GM12801 (cell line): ENCODE data around the gene USP47.

ENCODE experiments used
- TF ChIP-seq, protein P1 (sequence below): IDR thresholded peaks from one replicate; pipeline ENCODE4 v1.5.1; 2011; ENCODE audit warnings: control low read depth; ENCODE audit not compliant: insufficient read length; ENCODE audit errors: extremely low read depth

The USP47 gene

DNA sequence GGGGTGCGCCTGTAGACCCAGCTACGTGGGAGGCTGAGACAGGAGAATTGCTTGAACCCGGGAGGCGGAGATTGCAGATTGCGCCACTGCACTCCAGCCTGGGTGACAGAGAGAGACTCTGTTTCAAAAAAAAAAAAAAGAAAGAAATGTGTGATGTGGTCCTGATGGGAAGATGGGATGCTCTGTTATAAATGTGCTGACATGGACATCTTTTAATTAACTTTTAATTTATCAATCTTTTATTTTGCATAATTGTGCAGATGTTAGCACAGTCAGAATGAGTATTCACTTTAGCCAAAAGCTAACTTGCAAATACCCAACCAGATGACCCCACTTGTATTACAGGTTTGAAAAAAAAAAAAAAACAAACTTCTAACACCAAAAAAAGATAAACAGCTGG lies 23.8 kb upstream of the USP47 start:
- TF ChIP-seq, protein P1, sequence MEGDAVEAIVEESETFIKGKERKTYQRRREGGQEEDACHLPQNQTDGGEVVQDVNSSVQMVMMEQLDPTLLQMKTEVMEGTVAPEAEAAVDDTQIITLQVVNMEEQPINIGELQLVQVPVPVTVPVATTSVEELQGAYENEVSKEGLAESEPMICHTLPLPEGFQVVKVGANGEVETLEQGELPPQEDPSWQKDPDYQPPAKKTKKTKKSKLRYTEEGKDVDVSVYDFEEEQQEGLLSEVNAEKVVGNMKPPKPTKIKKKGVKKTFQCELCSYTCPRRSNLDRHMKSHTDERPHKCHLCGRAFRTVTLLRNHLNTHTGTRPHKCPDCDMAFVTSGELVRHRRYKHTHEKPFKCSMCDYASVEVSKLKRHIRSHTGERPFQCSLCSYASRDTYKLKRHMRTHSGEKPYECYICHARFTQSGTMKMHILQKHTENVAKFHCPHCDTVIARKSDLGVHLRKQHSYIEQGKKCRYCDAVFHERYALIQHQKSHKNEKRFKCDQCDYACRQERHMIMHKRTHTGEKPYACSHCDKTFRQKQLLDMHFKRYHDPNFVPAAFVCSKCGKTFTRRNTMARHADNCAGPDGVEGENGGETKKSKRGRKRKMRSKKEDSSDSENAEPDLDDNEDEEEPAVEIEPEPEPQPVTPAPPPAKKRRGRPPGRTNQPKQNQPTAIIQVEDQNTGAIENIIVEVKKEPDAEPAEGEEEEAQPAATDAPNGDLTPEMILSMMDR = no peak

DNA sequence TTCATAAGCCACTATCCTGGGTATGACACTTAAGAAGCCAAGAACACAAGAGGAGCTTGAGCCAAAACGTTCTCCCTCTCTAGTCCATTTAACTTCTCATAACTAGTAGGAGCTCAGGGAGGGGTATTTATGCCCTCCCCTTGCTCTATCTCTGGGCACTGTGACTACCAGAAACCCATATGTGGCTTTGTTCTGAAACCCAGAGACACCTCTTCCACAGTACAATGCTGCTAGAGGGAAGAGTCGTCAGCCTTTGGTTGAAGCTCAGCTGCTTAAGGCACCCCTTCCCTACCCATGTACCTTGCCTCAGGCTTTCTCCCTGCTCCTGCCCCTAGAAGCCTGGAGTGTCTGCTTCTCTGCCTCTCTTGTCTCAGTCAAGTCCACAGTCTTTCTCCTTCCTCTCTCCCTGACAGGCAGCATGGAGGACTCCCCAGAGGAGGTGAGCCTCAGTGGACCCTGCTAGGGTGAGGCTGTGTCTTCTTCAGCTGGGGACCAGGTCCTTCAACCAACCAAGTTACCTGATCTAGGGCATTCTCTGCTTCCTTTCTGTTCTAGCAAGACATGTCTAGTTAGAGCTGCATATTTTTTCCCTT lies 23.1 kb upstream of the USP47 start:
- TF ChIP-seq, protein P1 = no peak

DNA sequence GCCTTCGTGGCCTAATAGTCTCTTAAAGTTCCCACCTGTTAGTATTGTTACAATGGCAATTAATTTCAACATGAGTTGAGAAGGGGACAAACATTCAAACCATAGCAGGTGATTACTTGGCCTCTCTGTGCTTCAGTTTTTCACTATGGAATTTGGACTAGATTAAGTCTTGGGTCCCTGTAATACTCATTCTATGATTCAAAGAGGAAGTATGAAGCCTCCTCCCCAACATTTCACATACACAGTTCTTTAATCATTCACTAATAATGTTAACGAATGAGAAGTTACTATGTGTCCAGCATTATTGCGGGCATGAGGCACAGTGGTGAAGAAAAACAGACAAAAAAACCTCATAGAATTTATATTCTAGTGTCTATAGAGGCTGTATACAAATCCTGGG lies 19.9 kb upstream of the USP47 start:
- TF ChIP-seq, protein P1 = no peak

DNA sequence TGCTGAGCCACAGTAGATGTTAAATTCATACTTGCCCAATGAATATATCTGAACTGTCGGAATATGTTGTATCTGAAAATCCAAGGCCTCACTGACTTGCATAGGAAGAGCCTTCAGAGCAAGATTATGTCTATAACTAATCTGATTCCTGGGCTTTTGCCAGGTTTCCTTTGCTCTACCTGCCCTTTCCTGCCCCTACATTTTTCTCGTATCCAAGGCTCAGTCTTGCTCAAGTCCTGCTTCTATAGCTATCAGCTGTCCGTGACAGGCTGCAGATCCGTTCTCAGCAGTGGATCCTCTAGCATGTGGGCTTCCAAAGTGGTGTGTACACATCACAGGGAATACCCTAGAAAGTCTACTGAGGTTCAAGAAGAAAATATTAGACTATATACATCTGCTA lies 18.8 kb upstream of the USP47 start:
- TF ChIP-seq, protein P1 = no peak

DNA sequence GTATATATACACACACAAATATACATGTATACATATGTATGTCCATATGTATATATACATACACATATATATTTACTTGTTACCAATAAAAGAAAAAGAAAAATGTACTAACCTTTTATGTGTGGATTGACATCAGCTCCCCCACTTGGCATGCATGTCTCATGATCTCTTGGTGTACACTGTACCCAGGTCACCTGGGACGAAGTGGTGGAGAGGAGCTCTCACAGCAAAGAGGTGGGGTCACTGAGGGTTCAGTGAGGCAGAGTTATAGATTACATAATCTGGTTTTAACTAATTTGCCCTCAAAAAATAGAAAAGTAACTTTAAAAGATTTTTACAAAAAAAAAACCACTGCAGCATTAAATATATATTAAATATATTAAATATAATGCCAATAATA lies 15.5 kb upstream of the USP47 start:
- TF ChIP-seq, protein P1 = no peak

DNA sequence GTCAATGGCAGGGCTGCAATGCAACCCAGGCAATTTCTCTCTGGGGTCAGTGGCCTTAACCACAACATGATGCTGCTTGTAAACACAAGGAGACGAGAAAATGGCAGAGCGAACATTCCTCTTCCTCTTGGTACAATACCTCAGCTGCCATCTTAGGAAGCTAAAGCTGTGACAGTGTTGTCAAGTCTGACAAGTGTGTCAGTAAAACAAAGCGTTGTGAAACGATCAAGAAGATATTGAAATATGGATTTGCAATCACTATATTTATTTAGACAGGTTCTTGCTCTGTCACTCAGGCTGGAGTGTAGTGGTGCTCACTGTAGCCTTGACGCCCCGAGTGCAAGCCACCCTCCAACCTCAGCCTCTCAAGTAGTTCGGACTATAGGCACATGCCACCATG lies 14.5 kb upstream of the USP47 start:
- TF ChIP-seq, protein P1 = no peak

DNA sequence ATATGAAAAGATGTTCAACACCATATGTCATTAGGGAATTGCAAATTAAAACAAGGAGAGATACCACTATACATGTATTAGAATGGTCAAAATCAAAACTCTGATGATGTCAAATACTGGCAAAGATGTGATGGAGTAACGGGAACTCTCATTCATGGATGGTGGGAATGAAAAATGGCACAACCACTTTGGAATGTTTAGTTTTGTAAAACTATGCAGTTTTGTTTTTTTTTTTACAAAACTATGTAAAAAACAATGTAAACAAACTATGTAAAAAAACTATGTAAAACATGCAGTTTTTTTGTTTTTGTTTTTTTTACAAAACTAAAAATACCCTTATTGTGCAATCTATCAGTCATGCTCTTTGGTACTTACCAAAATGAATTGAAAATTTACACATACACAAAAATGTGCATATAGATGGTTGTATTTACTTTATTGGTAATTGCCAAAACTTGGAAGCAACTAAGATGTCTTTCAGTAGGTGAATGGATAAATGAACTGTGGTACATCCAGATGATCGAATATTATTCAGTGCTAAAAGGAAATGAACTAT lies 5.0 kb upstream of the USP47 start:
- TF ChIP-seq, protein P1 = no peak
